ENCODE results near the gene GLI1.

Gene GLI1

DNA sequence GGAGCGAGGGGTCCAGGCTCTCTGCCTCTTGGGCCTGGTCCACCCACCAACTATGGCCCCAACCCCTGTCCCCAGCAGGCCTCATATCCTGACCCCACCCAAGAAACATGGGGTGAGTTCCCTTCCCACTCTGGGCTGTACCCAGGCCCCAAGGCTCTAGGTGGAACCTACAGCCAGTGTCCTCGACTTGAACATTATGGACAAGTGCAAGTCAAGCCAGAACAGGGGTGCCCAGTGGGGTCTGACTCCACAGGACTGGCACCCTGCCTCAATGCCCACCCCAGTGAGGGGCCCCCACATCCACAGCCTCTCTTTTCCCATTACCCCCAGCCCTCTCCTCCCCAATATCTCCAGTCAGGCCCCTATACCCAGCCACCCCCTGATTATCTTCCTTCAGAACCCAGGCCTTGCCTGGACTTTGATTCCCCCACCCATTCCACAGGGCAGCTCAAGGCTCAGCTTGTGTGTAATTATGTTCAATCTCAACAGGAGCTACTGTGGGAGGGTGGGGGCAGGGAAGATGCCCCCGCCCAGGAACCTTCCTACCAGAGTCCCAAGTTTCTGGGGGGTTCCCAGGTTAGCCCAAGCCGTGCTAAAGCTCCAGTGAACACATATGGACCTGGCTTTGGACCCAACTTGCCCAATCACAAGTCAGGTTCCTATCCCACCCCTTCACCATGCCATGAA, 11.5 kb downstream of the GLI1 start:
- no peak for DNase-seq (ENCODE audit: low read depth)
- no peak overlapping the region for H3K4me3 ChIP-seq (ENCODE audit: control insufficient read depth, low read depth, low read length)
- TF ChIP-seq, protein P1, sequence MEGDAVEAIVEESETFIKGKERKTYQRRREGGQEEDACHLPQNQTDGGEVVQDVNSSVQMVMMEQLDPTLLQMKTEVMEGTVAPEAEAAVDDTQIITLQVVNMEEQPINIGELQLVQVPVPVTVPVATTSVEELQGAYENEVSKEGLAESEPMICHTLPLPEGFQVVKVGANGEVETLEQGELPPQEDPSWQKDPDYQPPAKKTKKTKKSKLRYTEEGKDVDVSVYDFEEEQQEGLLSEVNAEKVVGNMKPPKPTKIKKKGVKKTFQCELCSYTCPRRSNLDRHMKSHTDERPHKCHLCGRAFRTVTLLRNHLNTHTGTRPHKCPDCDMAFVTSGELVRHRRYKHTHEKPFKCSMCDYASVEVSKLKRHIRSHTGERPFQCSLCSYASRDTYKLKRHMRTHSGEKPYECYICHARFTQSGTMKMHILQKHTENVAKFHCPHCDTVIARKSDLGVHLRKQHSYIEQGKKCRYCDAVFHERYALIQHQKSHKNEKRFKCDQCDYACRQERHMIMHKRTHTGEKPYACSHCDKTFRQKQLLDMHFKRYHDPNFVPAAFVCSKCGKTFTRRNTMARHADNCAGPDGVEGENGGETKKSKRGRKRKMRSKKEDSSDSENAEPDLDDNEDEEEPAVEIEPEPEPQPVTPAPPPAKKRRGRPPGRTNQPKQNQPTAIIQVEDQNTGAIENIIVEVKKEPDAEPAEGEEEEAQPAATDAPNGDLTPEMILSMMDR (IDR thresholded peaks at IDR 0.05; ENCODE audit: control insufficient read depth, insufficient read depth, low read depth, low read length, missing control alignments): no peak

- TF ChIP-seq, protein P1 (IDR thresholded peaks at IDR 0.05; ENCODE audit: control insufficient read depth, insufficient read depth, low read depth, low read length, missing control alignments): no peak
Measured at GRCh38 chr12:57471661-57472060, 12.1 kb downstream of the GLI1 start.

GRCh38 chr12:57472391-57472790, 12.8 kb downstream of the GLI1 start:
- DNase-seq (ENCODE audit: low read depth): no peak
- no peak overlapping the region for H3K4me3 ChIP-seq (ENCODE audit: control insufficient read depth, low read depth, low read length)

More at GRCh38 chr12:57471661-57472060, 12.1 kb downstream of the GLI1 start:
- no peak overlapping the region for H3K4me3 ChIP-seq (ENCODE audit: control insufficient read depth, low read depth, low read length)
- DNase-seq (ENCODE audit: low read depth): no peak

GRCh38 chr12:57473392-57473791, 13.8 kb downstream of the GLI1 start:
- H3K4me3 ChIP-seq (ENCODE audit: control insufficient read depth, low read depth, low read length): no peak overlapping the region
- TF ChIP-seq, protein P1 (IDR thresholded peaks at IDR 0.05; ENCODE audit: control insufficient read depth, insufficient read depth, low read depth, low read length, missing control alignments): no peak
- no peak for DNase-seq (ENCODE audit: low read depth)

More at GRCh38 chr12:57472391-57472790, 12.8 kb downstream of the GLI1 start:
- TF ChIP-seq, protein P1 (IDR thresholded peaks at IDR 0.05; ENCODE audit: control insufficient read depth, insufficient read depth, low read depth, low read length, missing control alignments): no peak

- TF ChIP-seq, protein P1 (IDR thresholded peaks at IDR 0.05; ENCODE audit: control insufficient read depth, insufficient read depth, low read depth, low read length, missing control alignments): no peak
- no peak for DNase-seq (ENCODE audit: low read depth)
- H3K4me3 ChIP-seq (ENCODE audit: control insufficient read depth, low read depth, low read length): no peak overlapping the region
Measured at GRCh38 chr12:57473886-57474285, 14.3 kb downstream of the GLI1 start.

GRCh38 chr12:57474430-57474829, 14.8 kb downstream of the GLI1 start:
- no peak for DNase-seq (ENCODE audit: low read depth)
- H3K4me3 ChIP-seq (ENCODE audit: control insufficient read depth, low read depth, low read length): no peak overlapping the region
- TF ChIP-seq, protein P1 (IDR thresholded peaks at IDR 0.05; ENCODE audit: control insufficient read depth, insufficient read depth, low read depth, low read length, missing control alignments): no peak
